Nephron (organoid): ENCODE measurements around the gene SLC16A13.

Experiments
- H3K27ac Mint-ChIP-seq, 3 experiments: 2 replicates each; pipeline ENCODE4 v1.8.0; 2020; ENCODE audit warnings: mixed read lengths in 3 of 3, mild to moderate bottlenecking in 2 of 3, moderate library complexity in 1 of 3
- H3K27me3 Mint-ChIP-seq: 2 replicates; pipeline ENCODE4 v1.8.0; 2021; ENCODE audit warnings: low read depth, mild to moderate bottlenecking, moderate library complexity, mixed read lengths
- H3K36me3 Mint-ChIP-seq: 2 replicates; pipeline ENCODE4 v1.8.0; 2020; ENCODE audit warnings: low read depth, mixed read lengths
- H3K4me1 Mint-ChIP-seq: 2 replicates; pipeline ENCODE4 v1.8.0; 2020; ENCODE audit warnings: mixed read lengths
- H3K4me3 Mint-ChIP-seq, 3 experiments: 2 replicates each; pipeline ENCODE4 v1.8.0; 2020; ENCODE audit warnings: mild to moderate bottlenecking in 3 of 3, mixed read lengths in 3 of 3, moderate library complexity in 2 of 3
- H3K9me3 Mint-ChIP-seq: 2 replicates; pipeline ENCODE4 v1.8.0; 2020; ENCODE audit warnings: mixed read lengths
- TF ChIP-seq, protein P1 (sequence below), 3 experiments: fragments of 200-600 bp; sonication (generic); IDR thresholded peaks; one replicate each; pipeline ENCODE4 v1.5.0; 2021; ENCODE audit warnings: antibody characterized with exemption in 3 of 3; ENCODE audit not compliant: unreplicated experiment in 3 of 3

The SLC16A13 gene

DNA sequence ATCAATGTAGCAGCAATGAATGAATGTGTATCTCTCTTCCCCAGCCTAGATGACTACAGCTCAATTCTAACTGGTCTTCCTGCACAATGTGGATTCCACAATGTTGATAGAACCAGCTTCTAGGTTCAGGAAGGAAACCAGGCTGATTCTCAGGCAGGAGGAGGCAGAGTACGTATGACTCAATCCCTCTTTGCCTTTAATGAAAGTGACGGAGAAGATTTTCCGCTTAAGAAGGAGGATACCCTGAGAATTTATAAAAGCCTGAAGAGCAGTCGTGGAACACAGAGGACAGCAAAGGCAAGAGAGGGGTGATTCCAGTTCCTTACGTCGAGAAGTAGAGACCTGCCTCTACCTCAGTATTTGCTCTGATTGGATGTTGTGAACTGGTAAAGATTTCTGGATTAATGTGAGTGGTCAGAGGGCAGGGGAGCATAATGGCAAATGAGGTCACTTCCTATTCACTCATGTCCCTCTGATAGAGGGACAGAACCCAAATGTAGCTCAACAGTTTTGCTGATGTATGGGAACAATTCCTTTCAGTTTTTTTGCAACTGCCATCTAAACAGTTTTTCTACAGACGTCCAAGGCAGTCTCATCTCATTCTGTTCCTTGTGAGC is 23.1 kb downstream of the SLC16A13 start:
- peaks cover 17% of the 10 kb centered on the region for H3K27me3 Mint-ChIP-seq
- H3K9me3 Mint-ChIP-seq: no peaks in the 10 kb centered on the region
- TF ChIP-seq, protein P1, sequence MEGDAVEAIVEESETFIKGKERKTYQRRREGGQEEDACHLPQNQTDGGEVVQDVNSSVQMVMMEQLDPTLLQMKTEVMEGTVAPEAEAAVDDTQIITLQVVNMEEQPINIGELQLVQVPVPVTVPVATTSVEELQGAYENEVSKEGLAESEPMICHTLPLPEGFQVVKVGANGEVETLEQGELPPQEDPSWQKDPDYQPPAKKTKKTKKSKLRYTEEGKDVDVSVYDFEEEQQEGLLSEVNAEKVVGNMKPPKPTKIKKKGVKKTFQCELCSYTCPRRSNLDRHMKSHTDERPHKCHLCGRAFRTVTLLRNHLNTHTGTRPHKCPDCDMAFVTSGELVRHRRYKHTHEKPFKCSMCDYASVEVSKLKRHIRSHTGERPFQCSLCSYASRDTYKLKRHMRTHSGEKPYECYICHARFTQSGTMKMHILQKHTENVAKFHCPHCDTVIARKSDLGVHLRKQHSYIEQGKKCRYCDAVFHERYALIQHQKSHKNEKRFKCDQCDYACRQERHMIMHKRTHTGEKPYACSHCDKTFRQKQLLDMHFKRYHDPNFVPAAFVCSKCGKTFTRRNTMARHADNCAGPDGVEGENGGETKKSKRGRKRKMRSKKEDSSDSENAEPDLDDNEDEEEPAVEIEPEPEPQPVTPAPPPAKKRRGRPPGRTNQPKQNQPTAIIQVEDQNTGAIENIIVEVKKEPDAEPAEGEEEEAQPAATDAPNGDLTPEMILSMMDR (IDR thresholded peaks at IDR 0.05; ENCODE audit: unreplicated experiment in 3 of 3): no peak
- no peaks in the 10 kb centered on the region for H3K36me3 Mint-ChIP-seq
- H3K4me3 Mint-ChIP-seq: no peak overlapping the region
- H3K27ac Mint-ChIP-seq: no peak overlapping the region
- H3K4me1 Mint-ChIP-seq: peaks cover 5% of the 10 kb centered on the region

DNA sequence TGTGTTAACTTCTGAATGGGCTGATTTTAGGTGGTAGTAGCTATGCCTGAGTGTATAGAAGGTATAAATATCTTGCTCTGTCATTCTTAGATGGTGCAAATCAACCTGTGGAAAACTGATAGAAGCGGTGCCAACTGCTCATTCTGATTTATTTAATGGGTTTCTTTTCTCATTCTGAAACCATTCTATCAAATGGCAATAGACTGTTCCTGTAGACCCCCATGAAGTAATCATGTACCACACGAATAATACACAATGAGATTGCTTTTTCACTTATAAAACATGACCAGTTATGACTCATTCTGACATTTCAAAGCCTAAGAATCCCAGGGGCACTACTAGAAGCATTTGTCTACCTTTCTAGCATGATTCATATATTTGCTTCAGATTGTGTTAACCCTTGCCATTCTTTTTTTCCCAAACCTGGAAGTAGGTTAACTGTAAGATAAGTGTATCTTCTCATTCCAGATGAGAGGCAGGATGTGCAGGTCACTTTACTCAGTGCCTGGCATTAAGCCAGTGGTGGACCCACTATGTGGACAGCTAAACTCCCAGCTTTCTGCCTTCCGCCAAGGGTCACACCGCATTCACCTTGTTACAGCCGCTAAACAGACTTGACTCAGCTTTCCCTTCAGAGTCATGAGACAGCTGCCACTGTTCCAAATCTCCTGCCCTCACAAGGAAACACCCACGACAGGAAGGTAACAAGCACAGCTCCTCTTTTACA is 24.5 kb downstream of the SLC16A13 start:
- Mint-ChIP-seq H3K36me3 (no peaks in the 10 kb centered on the region), H3K4me1 (peaks cover 5% of the 10 kb centered on the region), H3K9me3 (no peaks in the 10 kb centered on the region), H3K27me3 (peaks cover 22% of the 10 kb centered on the region), H3K4me3 (no peak overlapping the region), H3K27ac (no peak overlapping the region)
- TF ChIP-seq, protein P1 (IDR thresholded peaks at IDR 0.05; ENCODE audit: unreplicated experiment in 3 of 3): no peak

DNA sequence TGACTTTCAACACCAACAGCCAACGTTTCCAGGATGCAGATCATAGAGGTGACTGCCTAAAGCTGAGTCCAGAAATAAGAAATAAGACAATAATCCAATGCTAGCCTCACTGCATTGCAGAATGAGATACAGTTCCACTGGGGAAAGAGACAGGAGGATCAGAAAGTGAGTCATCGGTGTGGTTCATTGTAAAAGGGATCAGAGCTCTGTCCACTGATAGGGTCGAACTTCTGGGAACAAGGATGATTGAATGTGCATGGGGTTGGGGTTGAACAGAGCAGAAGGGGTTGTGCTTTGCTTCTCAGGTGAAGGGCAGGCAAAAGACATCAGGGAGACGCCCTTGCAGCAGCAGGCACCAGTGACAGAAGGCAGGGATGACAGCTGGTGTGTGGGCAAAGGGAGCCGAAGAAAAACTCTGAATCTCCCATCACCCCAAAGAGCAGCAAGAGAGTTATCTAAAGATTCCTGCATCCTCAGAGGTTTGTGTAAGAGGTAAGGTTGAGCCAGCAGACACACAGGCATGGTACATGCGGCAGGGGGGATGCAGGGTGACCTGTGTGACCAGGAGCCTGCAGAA is 27.8 kb downstream of the SLC16A13 start:
- Mint-ChIP-seq H3K27ac (no peak overlapping the region), H3K9me3 (peaks cover 10% of the 10 kb centered on the region), H3K27me3 (peaks cover 26% of the 10 kb centered on the region), H3K36me3 (no peaks in the 10 kb centered on the region), H3K4me3 (no peak overlapping the region), H3K4me1 (peaks cover 5% of the 10 kb centered on the region)
- TF ChIP-seq, protein P1 (IDR thresholded peaks at IDR 0.05; ENCODE audit: unreplicated experiment in 3 of 3): no peak

DNA sequence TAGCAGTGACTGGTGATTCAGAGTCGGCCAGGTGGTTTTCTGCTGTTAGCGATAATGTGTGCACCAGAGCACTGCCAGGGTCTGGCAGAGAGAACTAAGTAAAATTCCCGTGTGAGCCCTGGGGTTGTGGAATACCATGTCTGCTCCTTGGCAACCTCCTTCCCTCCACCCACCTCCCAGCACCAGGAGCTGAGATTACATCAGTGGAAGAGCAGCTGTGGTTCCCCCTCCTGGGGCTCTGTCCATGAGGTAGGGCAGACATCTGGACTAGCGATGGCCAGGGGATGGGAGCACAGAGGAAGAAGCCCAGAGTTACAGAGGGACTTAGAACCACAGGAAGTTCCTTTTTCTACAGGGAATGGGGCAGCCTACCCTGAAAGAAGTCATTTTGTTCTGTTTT is 28.4 kb downstream of the SLC16A13 start:
- no peak overlapping the region for H3K4me3 Mint-ChIP-seq
- H3K27ac Mint-ChIP-seq: no peak overlapping the region
- H3K36me3 Mint-ChIP-seq: no peaks in the 10 kb centered on the region
- TF ChIP-seq, protein P1 (IDR thresholded peaks at IDR 0.05; ENCODE audit: unreplicated experiment in 3 of 3): no peak
- peaks cover 5% of the 10 kb centered on the region for H3K4me1 Mint-ChIP-seq
- H3K27me3 Mint-ChIP-seq: peaks cover 26% of the 10 kb centered on the region
- H3K9me3 Mint-ChIP-seq: peaks cover 16% of the 10 kb centered on the region

DNA sequence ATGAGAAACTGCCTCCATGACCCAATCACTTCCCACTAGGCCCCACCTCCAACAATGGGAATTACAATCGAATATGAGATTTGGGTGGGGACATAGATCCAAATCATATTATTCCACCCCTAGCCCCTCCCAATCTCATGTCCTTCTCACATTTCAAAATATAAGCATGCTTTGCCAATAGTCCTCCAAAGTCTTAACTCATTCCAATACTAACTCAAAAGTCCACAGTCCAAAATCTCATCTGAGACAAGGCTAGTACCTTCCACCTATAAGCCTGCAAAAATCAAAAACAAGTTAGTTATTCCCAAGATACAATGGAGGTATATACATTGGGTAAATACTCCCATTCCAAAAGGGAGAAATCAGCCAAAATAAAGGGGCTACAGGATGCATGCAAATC is 31.4 kb downstream of the SLC16A13 start:
- TF ChIP-seq, protein P1 (IDR thresholded peaks at IDR 0.05; ENCODE audit: unreplicated experiment in 3 of 3): no peak
- Mint-ChIP-seq H3K4me1 (peaks cover 5% of the 10 kb centered on the region), H3K4me3 (no peak overlapping the region), H3K9me3 (peaks cover 16% of the 10 kb centered on the region), H3K36me3 (no peaks in the 10 kb centered on the region), H3K27ac (no peak overlapping the region), H3K27me3 (peaks cover 25% of the 10 kb centered on the region)
